ENCODE results near the gene FAM216A. TPM values are rescaled to one million over a fixed set of nuclear protein-coding genes. Genes with fewer than 3 reads are reported as not detected.

FAM216A gene
- total RNA-seq (2022; extraction: Qiagen RNA extraction; ENCODE audit: low read depth): 16.1 to 22.4 TPM (median 19.2 TPM) in 5 replicates

GRCh38 chr12:110468214-110469048 is at the start of gene FAM216A, which contains the start of gene GPN3:
Gene FAM216A (plus strand): TSS chr12:110468845. CDS start chr12:110468876, 31 bp downstream.
Gene GPN3 (minus strand): TSS chr12:110468257. CDS start chr12:110468203, 54 bp downstream.

GRCh38 chr12:110449799-110450497 is 18.7 kb upstream of the FAM216A start, which contains the start of gene ARPC3:
Gene ARPC3 (minus strand): TSS chr12:110450337. CDS start chr12:110450260, 77 bp downstream.

GRCh38 chr12:110501752-110502738 is 33.4 kb downstream of the FAM216A start, which contains the start of the genes RAD9B and VPS29:
Gene RAD9B (plus strand): TSS chr12:110502331. CDS start chr12:110502338, 7 bp downstream.
Gene VPS29 (minus strand): TSS chr12:110502111. CDS start chr12:110502051, 60 bp downstream.

Other genes starting within 250 kb of the FAM216A start
- 249 to 338 TPM (median 327 TPM) in 5 replicates for gene ATP2A2, start 187.6 kb upstream of the FAM216A start, total RNA-seq (2022; extraction: Qiagen RNA extraction; ENCODE audit: low read depth)
- gene ANAPC7, start 65.1 kb upstream of the FAM216A start, total RNA-seq (2022; extraction: Qiagen RNA extraction; ENCODE audit: low read depth): 52.9 to 60.4 TPM (median 56.0 TPM) in 5 replicates
- 427 to 826 TPM (median 445 TPM) in 5 replicates for gene ARPC3, start 18.5 kb upstream of the FAM216A start, total RNA-seq (2022; extraction: Qiagen RNA extraction; ENCODE audit: low read depth)
- 31.6 to 38.7 TPM (median 36.2 TPM) in 5 replicates for gene GPN3, start 588 bp upstream of the FAM216A start, total RNA-seq (2022; extraction: Qiagen RNA extraction; ENCODE audit: low read depth)
- 137 to 153 TPM (median 145 TPM) in 5 replicates for gene VPS29, start 33.3 kb downstream of the FAM216A start, total RNA-seq (2022; extraction: Qiagen RNA extraction; ENCODE audit: low read depth)
- gene RAD9B, start 33.5 kb downstream of the FAM216A start, total RNA-seq (2022; extraction: Qiagen RNA extraction; ENCODE audit: low read depth): 0.11 to 0.42 TPM (median 0.31 TPM) in 4 of 5 replicates, not detected in the other
- gene PPTC7, start 114.5 kb downstream of the FAM216A start, total RNA-seq (2022; extraction: Qiagen RNA extraction; ENCODE audit: low read depth): 11.8 to 23.5 TPM (median 21.9 TPM) in 5 replicates
- 24.8 to 35.0 TPM (median 29.5 TPM) in 5 replicates for gene TCTN1, start 145.3 kb downstream of the FAM216A start, total RNA-seq (2022; extraction: Qiagen RNA extraction; ENCODE audit: low read depth)
- gene HVCN1, start 220.3 kb downstream of the FAM216A start, total RNA-seq (2022; extraction: Qiagen RNA extraction; ENCODE audit: low read depth): 0.40 to 0.92 TPM (median 0.70 TPM) in 5 replicates